ENCODE data around the gene GAS7. TPM values are rescaled to one million over a fixed set of nuclear protein-coding genes. Genes with fewer than 3 reads are reported as not detected.

Gene GAS7
- total RNA-seq, 6 experiments from 2014 or later, result 1.6 to 7.1 (median 2.7) TPM

DNA sequence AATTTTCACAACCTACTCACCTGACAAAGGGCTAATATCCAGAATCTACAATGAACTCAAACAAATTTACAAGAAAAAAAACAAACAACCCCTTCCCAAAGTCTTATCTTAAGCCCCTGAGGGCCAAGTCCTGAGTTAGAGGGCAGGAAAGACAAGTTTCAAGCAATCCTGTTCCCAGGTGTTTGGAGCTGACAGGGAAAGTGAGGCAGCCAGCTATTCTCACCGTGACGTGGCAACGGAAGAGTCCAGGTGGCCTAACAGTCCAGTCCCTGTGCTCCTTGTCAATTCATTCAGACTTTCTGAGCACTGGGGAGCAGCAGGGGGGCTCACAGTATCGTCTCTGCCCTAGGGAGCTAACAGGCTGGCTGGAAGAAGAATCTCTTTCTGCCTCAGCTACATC lies 203.6 kb downstream of the GAS7 start:
- Histone ChIP-seq H3K36me3 (no peaks in the 10 kb centered on the region), H3K9me3 (no peaks in the 10 kb centered on the region), H3K27ac (no peak overlapping the region), H3K4me1 (no peaks in the 10 kb centered on the region), H3K4me3 (no peak overlapping the region), H3K27me3 (no peaks in the 10 kb centered on the region)
- no peak for ATAC-seq
- TF ChIP-seq, protein P1, sequence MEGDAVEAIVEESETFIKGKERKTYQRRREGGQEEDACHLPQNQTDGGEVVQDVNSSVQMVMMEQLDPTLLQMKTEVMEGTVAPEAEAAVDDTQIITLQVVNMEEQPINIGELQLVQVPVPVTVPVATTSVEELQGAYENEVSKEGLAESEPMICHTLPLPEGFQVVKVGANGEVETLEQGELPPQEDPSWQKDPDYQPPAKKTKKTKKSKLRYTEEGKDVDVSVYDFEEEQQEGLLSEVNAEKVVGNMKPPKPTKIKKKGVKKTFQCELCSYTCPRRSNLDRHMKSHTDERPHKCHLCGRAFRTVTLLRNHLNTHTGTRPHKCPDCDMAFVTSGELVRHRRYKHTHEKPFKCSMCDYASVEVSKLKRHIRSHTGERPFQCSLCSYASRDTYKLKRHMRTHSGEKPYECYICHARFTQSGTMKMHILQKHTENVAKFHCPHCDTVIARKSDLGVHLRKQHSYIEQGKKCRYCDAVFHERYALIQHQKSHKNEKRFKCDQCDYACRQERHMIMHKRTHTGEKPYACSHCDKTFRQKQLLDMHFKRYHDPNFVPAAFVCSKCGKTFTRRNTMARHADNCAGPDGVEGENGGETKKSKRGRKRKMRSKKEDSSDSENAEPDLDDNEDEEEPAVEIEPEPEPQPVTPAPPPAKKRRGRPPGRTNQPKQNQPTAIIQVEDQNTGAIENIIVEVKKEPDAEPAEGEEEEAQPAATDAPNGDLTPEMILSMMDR (IDR thresholded peaks at IDR 0.05), result no peak
- no peak for TF ChIP-seq POLR2A (IDR thresholded peaks at IDR 0.05)
- WGBS (ENCODE audit: insufficient coverage, low coverage, low lambda C conversion rate, missing lambda C conversion rate), result 55% methylated on average over 4 of the region's 4 CpGs
- intact Hi-C loops (cut with DNase I), result no loop called here
- no peak for DNase-seq

DNA sequence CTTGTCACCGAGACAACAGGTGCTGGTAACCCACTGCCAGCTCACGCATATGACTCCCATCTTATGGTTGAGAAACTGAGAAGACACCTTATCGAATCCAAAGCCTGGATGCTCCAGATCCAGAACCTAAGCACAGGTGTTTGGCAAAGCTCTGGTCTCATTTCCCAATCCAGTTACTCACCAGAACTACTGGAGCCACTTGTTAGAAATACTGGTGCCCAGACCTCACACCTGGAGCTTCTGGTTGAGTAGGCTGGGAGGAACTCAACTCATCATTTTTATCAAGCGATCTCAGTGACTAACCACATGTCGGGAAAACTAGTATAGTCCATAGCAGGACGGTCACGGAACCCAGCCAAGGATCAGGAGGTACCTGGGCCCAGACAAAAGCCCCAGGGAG lies 206.6 kb downstream of the GAS7 start:
- 82% methylated on average over 4 of the region's 7 CpGs for WGBS (ENCODE audit: insufficient coverage, low coverage, low lambda C conversion rate, missing lambda C conversion rate)
- no peaks in the 10 kb centered on the region for H3K36me3 ChIP-seq
- no peaks in the 10 kb centered on the region for H3K27me3 ChIP-seq
- no peak overlapping the region for H3K4me3 ChIP-seq
- DNase-seq (no peak), ATAC-seq (no peak)
- intact Hi-C loops (cut with DNase I), result no loop called here
- no peaks in the 10 kb centered on the region for H3K9me3 ChIP-seq
- no peak overlapping the region for H3K27ac ChIP-seq
- no peak for TF ChIP-seq POLR2A (IDR thresholded peaks at IDR 0.05)
- TF ChIP-seq, protein P1 (IDR thresholded peaks at IDR 0.05), result no peak
- no peaks in the 10 kb centered on the region for H3K4me1 ChIP-seq

DNA sequence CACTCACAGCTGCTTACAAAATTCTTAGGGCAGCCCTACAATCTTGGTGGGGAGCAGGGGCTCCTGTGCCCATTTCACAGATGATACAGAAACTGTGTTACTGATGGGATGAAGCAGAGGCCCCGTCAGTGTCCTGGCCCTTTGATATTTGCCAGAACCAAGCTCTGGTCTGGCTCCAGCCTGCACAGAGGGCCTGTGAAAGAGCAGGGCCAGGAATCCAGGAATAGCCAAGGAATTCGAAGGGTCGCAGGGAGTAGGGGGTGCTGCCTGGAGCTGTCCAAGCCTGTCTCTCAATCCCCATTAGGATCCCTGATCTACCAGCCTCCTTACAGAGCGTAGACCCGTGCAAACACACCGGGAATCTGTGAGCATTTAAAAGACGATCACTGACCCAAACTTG lies 207.1 kb downstream of the GAS7 start:
- no peaks in the 10 kb centered on the region for H3K9me3 ChIP-seq
- no peaks in the 10 kb centered on the region for H3K4me1 ChIP-seq
- H3K36me3 ChIP-seq, result no peaks in the 10 kb centered on the region
- DNase-seq (no peak), ATAC-seq (no peak)
- no peaks in the 10 kb centered on the region for H3K27me3 ChIP-seq
- intact Hi-C loops (cut with DNase I), result no loop called here
- H3K4me3 ChIP-seq, result no peak overlapping the region
- 58% methylated on average over 6 of the region's 7 CpGs for WGBS (ENCODE audit: insufficient coverage, low coverage, low lambda C conversion rate, missing lambda C conversion rate)
- H3K27ac ChIP-seq, result no peak overlapping the region
- TF ChIP-seq POLR2A (IDR thresholded peaks at IDR 0.05), result no peak
- TF ChIP-seq, protein P1 (IDR thresholded peaks at IDR 0.05), result no peak

DNA sequence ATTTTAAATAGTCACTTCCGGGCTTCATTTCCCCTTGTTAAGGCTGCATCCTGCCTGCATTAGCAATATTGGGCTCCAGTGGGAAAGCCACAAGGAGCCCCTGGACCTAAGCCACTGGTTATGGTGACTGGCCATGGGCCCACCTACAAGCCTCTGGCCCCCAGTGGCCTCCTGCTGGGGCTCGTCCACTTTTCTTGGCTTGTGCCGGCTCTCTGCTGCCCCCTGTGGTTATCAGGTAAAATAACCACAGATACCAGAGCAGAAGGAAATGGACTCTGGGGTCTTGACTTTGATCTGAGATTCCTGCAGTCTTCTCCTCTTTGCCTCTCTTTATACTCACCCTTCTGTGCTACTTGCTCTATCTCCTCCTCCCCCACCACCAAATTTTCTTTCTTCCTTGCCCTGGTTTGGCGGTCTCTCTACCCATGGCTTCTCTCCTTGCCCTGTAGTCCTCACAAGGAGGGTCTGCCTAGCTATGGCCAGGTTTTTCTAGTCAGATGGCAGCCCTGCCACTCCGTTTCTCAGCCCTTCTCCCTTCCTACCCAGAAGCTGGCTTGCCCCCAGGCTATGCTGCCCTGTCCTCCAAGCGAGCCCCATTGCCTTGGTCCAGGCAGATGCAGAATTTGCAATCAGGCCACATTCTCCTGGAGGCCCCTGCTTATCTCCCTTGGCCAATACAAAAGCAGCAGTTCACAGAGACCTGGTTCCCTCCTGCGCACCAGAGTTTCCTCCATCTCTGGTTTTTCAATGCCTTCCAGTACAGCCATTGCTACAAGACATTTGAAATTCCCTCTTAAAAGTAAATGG lies 210.4 kb downstream of the GAS7 start:
- no peaks in the 10 kb centered on the region for H3K36me3 ChIP-seq
- intact Hi-C loops (cut with DNase I), result no loop called here
- DNase-seq (no peak), ATAC-seq (peak; percentile 38 to 60 (median 46))
- TF ChIP-seq POLR2A (IDR thresholded peaks at IDR 0.05), result no peak
- TF ChIP-seq, protein P1 (IDR thresholded peaks at IDR 0.05), result peak; percentile 33 to 79 (median 68)
- H3K27me3 ChIP-seq, result no peaks in the 10 kb centered on the region
- H3K27ac ChIP-seq, result no peak overlapping the region
- no peaks in the 10 kb centered on the region for H3K9me3 ChIP-seq
- 44% methylated on average over 7 of the region's 7 CpGs for WGBS (ENCODE audit: insufficient coverage, low coverage, low lambda C conversion rate, missing lambda C conversion rate)
- H3K4me1 ChIP-seq, result no peaks in the 10 kb centered on the region
- no peak overlapping the region for H3K4me3 ChIP-seq
